Natural killer cell (primary cell): ENCODE results near the gene NOD1. TPM values are rescaled to one million over a fixed set of nuclear protein-coding genes. Genes with fewer than 3 reads are reported as not detected.

ENCODE experiments used
- ATAC-seq, 3 donors: fragments of 150-1000 bp in 2 of 3; fragments of 200-7000 bp in 1 of 3; cut with Tn5 transposase; 1 replicate in 1 of 3; 2 replicates in 2 of 3; pipeline ENCODE4 v1.10.0; 2021; ENCODE audit warnings: mild to moderate bottlenecking in 2 of 3, moderate library complexity in 2 of 3
- DNase-seq, 2 donors: peaks; one replicate each; pipeline versions ENCODE4 v3.0.0 to v3.0.0-alpha.2; 2013 to 2021; ENCODE audit warnings: mixed read lengths in 1 of 2
- H3K27ac ChIP-seq: one replicate; pipeline ENCODE4 v1.5.1; 2013; ENCODE audit warnings: mild to moderate bottlenecking, low read length
- H3K27me3 ChIP-seq: one replicate; pipeline ENCODE4 v1.6.1; 2013; ENCODE audit warnings: low read length; ENCODE audit not compliant: control insufficient read depth, insufficient read depth
- H3K36me3 ChIP-seq: one replicate; pipeline ENCODE4 v1.6.1; 2013; ENCODE audit warnings: low read length; ENCODE audit not compliant: control insufficient read depth, insufficient read depth
- H3K4me1 ChIP-seq: one replicate; pipeline ENCODE4 v1.6.1; 2013; ENCODE audit warnings: low read length; ENCODE audit not compliant: control insufficient read depth, insufficient read depth
- H3K4me3 ChIP-seq: one replicate; pipeline ENCODE4 v1.5.1; 2013; ENCODE audit warnings: low read length
- H3K9me3 ChIP-seq: one replicate; pipeline ENCODE4 v1.6.1; 2013; ENCODE audit warnings: low read length; ENCODE audit not compliant: control insufficient read depth, insufficient read depth
- H3K27ac Mint-ChIP-seq, 2 donors: one replicate each; pipeline ENCODE4 v1.8.0; 2022; ENCODE audit warnings: mild to moderate bottlenecking in 2 of 2, mixed read lengths in 2 of 2, moderate library complexity in 1 of 2
- H3K27me3 Mint-ChIP-seq, 2 donors: one replicate each; pipeline ENCODE4 v1.8.0; 2022; ENCODE audit warnings: low read depth in 2 of 2, mixed read lengths in 2 of 2
- H3K36me3 Mint-ChIP-seq: one replicate; pipeline ENCODE4 v1.8.0; 2022; ENCODE audit warnings: mixed read lengths
- H3K4me1 Mint-ChIP-seq, 2 donors: one replicate each; pipeline ENCODE4 v1.8.0; 2022; ENCODE audit warnings: mixed read lengths in 2 of 2
- H3K4me3 Mint-ChIP-seq: one replicate; pipeline ENCODE4 v1.8.0; 2022; ENCODE audit warnings: mild to moderate bottlenecking, moderate library complexity, mixed read lengths
- H3K9me3 Mint-ChIP-seq, 2 donors: one replicate each; pipeline ENCODE4 v1.8.0; 2022; ENCODE audit warnings: mixed read lengths in 2 of 2
- WGBS: methylation state at CpG from one replicate; pipeline ENCODE4 v1.1.7; 2013; ENCODE audit warnings: missing lambda C conversion rate; ENCODE audit not compliant: insufficient coverage; 5-methylcytosine and 5-hydroxymethylcytosine counted together
- intact Hi-C: fragments of 100-400 bp; cut with micrococcal nuclease; formaldehyde crosslinking; loops from one replicate; pipeline ENCODE4 v1.14.2; 2022
- total RNA-seq, 4 donors: library from RNA; stranded (reverse); fragments of 120-200 nt in 1 of 4; gene quantifications; one replicate each; pipeline versions ENCODE4 v1.2.3 to v1.2.4, GENCODE V29; 2013 to 2022
- TF ChIP-seq, protein P1 (sequence below): fragments of 200-600 bp; IDR thresholded peaks from one replicate; pipeline ENCODE4 v1.8.0; 2022; ENCODE audit warnings: antibody characterized with exemption

NOD1 gene
- total RNA-seq, 3 donors from 2014 or later (not counting 1 experiment from before 2014, with no cell fraction given) = 28.2 to 32.4 (median 31.2) TPM

DNA sequence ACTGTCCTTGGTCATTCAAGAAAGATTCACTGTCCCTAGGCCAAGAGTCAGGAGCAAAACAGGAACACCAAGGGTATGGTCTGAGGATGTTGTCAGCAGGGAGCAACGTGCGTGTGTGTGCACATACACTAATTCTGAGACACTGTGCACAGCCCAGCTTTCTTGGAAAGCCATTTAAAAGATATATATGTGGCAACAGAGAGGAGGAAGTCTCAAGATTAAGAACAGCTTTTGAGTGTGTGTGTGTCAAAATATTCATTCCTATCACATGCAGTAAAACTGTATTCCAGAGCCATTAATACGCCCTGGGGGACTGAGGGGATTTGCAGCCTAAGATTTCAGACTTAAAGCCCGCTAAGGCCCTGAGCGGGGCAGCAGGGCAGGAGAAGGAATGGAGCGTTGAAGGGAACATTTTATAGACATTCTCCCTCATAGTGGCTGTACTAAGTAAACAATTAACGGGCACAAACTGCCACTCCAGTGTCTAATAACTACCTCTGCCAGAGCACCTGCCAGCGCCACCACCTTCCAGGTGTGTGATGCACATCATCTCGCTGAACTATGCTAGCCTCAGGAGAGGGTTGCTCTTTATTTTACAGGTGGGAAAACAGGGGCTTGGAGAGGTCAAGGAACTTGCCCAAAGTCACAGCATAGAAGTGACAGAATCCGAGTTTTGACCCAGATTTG is 2.0 kb downstream of the NOD1 start:
- Histone ChIP-seq H3K27ac (no peak overlapping the region), H3K36me3 (no peaks in the 10 kb centered on the region), H3K27me3 (no peaks in the 10 kb centered on the region), H3K4me1 (peaks cover 41% of the 10 kb centered on the region), H3K4me3 (no peak overlapping the region), H3K9me3 (peaks cover 4% of the 10 kb centered on the region)
- peaks cover 64 to 76% of the 10 kb centered on the region in 2 donors for H3K4me1 Mint-ChIP-seq
- ATAC-seq (no peak), DNase-seq (no peak)
- TF ChIP-seq, protein P1, sequence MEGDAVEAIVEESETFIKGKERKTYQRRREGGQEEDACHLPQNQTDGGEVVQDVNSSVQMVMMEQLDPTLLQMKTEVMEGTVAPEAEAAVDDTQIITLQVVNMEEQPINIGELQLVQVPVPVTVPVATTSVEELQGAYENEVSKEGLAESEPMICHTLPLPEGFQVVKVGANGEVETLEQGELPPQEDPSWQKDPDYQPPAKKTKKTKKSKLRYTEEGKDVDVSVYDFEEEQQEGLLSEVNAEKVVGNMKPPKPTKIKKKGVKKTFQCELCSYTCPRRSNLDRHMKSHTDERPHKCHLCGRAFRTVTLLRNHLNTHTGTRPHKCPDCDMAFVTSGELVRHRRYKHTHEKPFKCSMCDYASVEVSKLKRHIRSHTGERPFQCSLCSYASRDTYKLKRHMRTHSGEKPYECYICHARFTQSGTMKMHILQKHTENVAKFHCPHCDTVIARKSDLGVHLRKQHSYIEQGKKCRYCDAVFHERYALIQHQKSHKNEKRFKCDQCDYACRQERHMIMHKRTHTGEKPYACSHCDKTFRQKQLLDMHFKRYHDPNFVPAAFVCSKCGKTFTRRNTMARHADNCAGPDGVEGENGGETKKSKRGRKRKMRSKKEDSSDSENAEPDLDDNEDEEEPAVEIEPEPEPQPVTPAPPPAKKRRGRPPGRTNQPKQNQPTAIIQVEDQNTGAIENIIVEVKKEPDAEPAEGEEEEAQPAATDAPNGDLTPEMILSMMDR = no peak
- H3K27ac Mint-ChIP-seq = peak overlapping the region; percentile 24 to 48
- no peaks in the 10 kb centered on the region for H3K27me3 Mint-ChIP-seq
- intact Hi-C loops = no loop called here
- peak overlapping the region; percentile 69 for H3K4me3 Mint-ChIP-seq
- WGBS = 86% methylated on average over 10 of the region's 10 CpGs
- no peaks in the 10 kb centered on the region for H3K36me3 Mint-ChIP-seq
- no peaks in the 10 kb centered on the region for H3K9me3 Mint-ChIP-seq

DNA sequence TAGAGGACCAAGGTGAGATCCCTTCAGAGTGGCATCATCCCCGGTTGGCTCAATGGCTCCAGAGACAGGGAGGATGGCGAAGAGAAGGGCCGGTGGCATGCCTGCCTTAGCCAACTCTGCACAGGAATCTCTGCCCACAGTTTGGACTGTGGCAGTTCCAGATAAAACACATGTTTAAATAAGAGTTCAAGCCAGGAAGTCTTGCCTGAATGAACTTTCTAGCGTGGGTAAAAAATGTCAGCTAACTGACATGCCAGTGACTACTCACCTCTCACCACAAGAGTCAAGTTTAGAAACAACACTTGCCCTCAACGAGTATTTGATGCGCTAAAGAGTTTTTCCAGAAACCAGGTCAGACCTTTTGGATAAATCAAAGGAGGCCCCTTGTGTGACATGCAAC is 3.0 kb downstream of the NOD1 start:
- TF ChIP-seq, protein P1 = no peak
- no peaks in the 10 kb centered on the region for H3K36me3 Mint-ChIP-seq
- H3K27ac Mint-ChIP-seq = peak overlapping the region; percentile 24 to 48
- ATAC-seq (no peak), DNase-seq (no peak)
- H3K4me3 Mint-ChIP-seq = no peak overlapping the region
- Histone ChIP-seq H3K27ac (no peak overlapping the region), H3K4me1 (peaks cover 51% of the 10 kb centered on the region), H3K27me3 (no peaks in the 10 kb centered on the region), H3K9me3 (peaks cover 4% of the 10 kb centered on the region), H3K36me3 (no peaks in the 10 kb centered on the region), H3K4me3 (no peak overlapping the region)
- H3K4me1 Mint-ChIP-seq = peaks cover 74 to 86% of the 10 kb centered on the region in 2 donors
- intact Hi-C loops = no loop called here
- H3K9me3 Mint-ChIP-seq = no peaks in the 10 kb centered on the region
- no peaks in the 10 kb centered on the region for H3K27me3 Mint-ChIP-seq
- WGBS = 32% methylated on average over 6 of the region's 6 CpGs

DNA sequence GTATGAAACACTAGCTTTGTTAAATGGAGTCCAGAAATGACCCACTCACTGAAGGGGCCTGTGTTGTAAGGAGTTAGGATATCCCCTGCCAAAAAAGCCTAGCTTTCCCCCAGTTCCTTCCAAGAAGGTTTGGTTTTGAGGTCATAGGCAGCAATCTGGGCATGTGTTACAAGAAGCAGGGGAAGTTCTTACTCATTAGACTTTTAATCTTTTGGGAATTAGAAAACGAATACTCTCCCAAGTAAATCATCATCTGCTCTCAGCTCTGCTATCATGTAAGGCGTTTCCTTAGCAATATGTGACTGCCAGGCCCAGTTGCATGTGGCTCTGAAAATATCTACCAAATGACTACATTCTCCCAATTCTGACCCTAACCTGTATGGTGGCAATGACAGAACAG is 3.7 kb downstream of the NOD1 start:
- no peak overlapping the region for H3K27ac ChIP-seq
- H3K36me3 ChIP-seq = no peaks in the 10 kb centered on the region
- Mint-ChIP-seq H3K4me3 (no peak overlapping the region), H3K9me3 (no peaks in the 10 kb centered on the region), H3K4me1 (peaks cover 81 to 87% of the 10 kb centered on the region in 2 donors), H3K27me3 (no peaks in the 10 kb centered on the region), H3K27ac (peak overlapping the region in 1 of 2 donors; percentile 24), H3K36me3 (no peaks in the 10 kb centered on the region)
- no peaks in the 10 kb centered on the region for H3K27me3 ChIP-seq
- no peak for DNase-seq
- TF ChIP-seq, protein P1 = no peak
- 84% methylated on average over 2 of the region's 2 CpGs for WGBS
- H3K4me1 ChIP-seq = peaks cover 51% of the 10 kb centered on the region
- ATAC-seq = no peak
- no peak overlapping the region for H3K4me3 ChIP-seq
- intact Hi-C loops = no loop called here
- H3K9me3 ChIP-seq = peaks cover 4% of the 10 kb centered on the region

DNA sequence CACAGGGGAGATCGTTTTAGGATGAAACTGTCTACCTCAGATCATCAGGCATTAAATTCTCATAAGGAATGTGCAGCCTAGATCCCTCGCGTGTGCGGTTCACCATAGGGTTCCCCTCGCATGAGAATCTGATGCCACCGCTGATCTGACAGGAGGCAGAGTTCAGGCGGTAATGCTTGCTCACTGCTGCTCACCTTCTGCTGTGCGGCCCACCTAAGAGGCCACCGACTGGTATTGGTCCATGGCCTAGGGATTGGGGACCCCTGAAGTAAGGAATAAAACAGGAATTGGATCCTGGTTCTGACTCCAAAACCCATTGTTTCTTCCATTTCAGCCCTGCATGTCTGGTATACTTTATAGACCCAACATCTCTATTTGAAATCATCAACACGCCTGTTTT is 4.1 kb downstream of the NOD1 start:
- H3K4me3 Mint-ChIP-seq = peak overlapping the region; percentile 10
- H3K36me3 Mint-ChIP-seq = no peaks in the 10 kb centered on the region
- no peak for DNase-seq
- peak overlapping the region in 1 of 2 donors; percentile 27 for H3K27ac Mint-ChIP-seq
- peaks cover 85 to 87% of the 10 kb centered on the region in 2 donors for H3K4me1 Mint-ChIP-seq
- no peaks in the 10 kb centered on the region for H3K36me3 ChIP-seq
- no peak overlapping the region for H3K4me3 ChIP-seq
- WGBS = 93% methylated on average over 10 of the region's 10 CpGs
- H3K9me3 Mint-ChIP-seq = no peaks in the 10 kb centered on the region
- H3K4me1 ChIP-seq = peaks cover 47% of the 10 kb centered on the region
- H3K27me3 ChIP-seq = no peaks in the 10 kb centered on the region
- peaks cover 4% of the 10 kb centered on the region for H3K9me3 ChIP-seq
- ATAC-seq = no peak
- H3K27me3 Mint-ChIP-seq = no peaks in the 10 kb centered on the region
- TF ChIP-seq, protein P1 = no peak
- H3K27ac ChIP-seq = no peak overlapping the region
- intact Hi-C loops = no loop called here
